Kidney capillary endothelial cell (primary cell): Measurements from ENCODE around the gene PECR.
"Not testable (repeated sequence)": the region's sequence is repeated elsewhere in the genome, so short reads cannot be mapped to it uniquely, and the experiment has no call there.

Experiments
- DNase-seq: peaks from one replicate; pipeline ENCODE4 v3.0.0-alpha.2; 2018; ENCODE audit warnings: low spot score

Gene PECR

GRCh38 chr2:216002101-216002678 lies 79.4 kb downstream of the PECR start:
- no peak for DNase-seq

GRCh38 chr2:216001216-216002100 lies 80.2 kb downstream of the PECR start:
- DNase-seq: no peak

- DNase-seq: no peak
Measured at GRCh38 chr2:215998636-215999035, 83.0 kb downstream of the PECR start.

GRCh38 chr2:215997219-215997618 lies 84.4 kb downstream of the PECR start:
- no peak for DNase-seq

- no peak for DNase-seq
Measured at GRCh38 chr2:215994911-215995310, 86.7 kb downstream of the PECR start.

GRCh38 chr2:215988556-215989207 lies 92.9 kb downstream of the PECR start:
- not testable (repeated sequence) for DNase-seq
